GM18868 (cell line): ENCODE data around the gene OR10H5.
"Not testable (repeated sequence)": the region's sequence is repeated elsewhere in the genome, so short reads cannot be mapped to it uniquely, and the experiment has no call there.

Experiments
- ATAC-seq: cut with Tn5 transposase; IDR thresholded peaks from one replicate; pipeline ENCODE4 v1.9.1; 2021; ENCODE audit warnings: mild to moderate bottlenecking, moderate library complexity; ENCODE audit not compliant: unreplicated experiment

Gene OR10H5, protein sequence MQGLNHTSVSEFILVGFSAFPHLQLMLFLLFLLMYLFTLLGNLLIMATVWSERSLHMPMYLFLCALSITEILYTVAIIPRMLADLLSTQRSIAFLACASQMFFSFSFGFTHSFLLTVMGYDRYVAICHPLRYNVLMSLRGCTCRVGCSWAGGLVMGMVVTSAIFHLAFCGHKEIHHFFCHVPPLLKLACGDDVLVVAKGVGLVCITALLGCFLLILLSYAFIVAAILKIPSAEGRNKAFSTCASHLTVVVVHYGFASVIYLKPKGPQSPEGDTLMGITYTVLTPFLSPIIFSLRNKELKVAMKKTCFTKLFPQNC

GRCh38 chr19:15787611-15788155, at the start of gene OR10H5:
Gene OR10H5 (plus strand): TSS chr19:15787661. CDS start chr19:15794049, 6,388 bp downstream.
- no peak for ATAC-seq

GRCh38 chr19:15737722-15738121, 49.7 kb upstream of the OR10H5 start, which contains the start of gene OR10H3:
Gene OR10H3 (plus strand): TSS chr19:15737985. CDS start chr19:15741393, 3,408 bp downstream.
- ATAC-seq: no peak

DNA sequence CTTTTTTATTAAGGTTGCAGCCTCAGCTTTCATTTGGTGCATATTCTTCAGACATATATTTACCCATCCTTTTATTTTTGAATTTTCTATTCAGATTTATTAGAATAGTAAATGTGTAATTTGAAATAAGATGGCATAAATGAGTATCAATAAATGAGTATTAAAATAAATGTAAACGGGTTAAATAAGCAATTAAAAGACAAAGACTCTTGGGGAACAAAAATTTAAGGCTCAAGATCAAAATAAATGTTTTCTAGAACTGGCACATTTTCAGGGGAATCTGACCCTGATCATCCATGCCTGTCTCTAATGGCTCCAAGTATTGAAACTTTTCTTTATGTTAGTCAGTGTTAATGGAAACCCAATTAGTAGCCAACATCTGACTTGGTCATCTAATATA, 46.7 kb upstream of the OR10H5 start:
- no peak for ATAC-seq

GRCh38 chr19:15748239-15748638, 39.2 kb upstream of the OR10H5 start:
- ATAC-seq: no peak

GRCh38 chr19:15758379-15758778, 29.1 kb upstream of the OR10H5 start:
- no peak for ATAC-seq

- no peak for ATAC-seq
These were observed 27.4 kb upstream of the OR10H5 start for GRCh38 chr19:15759962-15760565.

GRCh38 chr19:15769586-15769985, 17.9 kb upstream of the OR10H5 start:
- no peak for ATAC-seq

GRCh38 chr19:15774159-15774558, 13.3 kb upstream of the OR10H5 start:
- ATAC-seq: not testable (repeated sequence)

DNA sequence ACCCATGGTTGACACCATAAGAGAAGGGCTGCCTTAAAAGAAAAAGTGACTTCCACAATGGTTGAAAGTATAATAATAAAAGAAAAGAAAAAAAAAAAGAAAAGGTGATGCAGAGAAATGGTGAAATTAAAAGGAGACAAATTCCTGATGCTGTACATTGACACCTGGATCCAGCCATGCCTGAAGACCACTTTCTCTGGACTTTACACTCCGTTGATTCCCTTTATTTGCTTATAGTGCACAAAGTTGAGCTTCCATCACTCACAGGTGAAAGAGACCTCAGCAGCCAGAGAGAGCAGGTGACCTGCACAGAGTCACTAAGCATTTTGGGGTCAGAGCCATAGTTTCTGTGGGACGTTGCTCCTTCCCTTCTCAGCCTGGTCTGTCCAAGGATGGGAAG, 12.2 kb upstream of the OR10H5 start:
- ATAC-seq: no peak

DNA sequence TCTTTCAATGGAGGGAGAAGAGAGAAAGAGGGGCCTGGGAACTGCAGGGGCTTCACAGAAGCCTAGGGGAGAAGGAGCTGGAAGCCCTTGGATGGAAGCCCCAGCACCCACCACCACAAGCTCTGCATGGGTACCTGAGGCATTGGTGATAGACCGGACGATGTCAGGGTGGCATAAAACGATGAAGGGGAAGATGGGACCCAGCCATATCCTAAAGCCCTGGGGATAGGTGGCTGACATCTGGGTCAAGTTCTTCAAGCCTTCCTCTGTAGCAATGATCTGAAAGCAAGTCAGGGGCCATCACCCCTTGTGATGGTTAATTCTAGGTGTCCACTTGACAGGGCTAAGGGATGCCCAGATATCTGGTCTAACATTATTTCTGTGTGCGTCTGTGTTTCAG, 11.2 kb upstream of the OR10H5 start:
- no peak for ATAC-seq

- ATAC-seq: no peak
These were observed 10.2 kb upstream of the OR10H5 start for GRCh38 chr19:15776991-15777970.

DNA sequence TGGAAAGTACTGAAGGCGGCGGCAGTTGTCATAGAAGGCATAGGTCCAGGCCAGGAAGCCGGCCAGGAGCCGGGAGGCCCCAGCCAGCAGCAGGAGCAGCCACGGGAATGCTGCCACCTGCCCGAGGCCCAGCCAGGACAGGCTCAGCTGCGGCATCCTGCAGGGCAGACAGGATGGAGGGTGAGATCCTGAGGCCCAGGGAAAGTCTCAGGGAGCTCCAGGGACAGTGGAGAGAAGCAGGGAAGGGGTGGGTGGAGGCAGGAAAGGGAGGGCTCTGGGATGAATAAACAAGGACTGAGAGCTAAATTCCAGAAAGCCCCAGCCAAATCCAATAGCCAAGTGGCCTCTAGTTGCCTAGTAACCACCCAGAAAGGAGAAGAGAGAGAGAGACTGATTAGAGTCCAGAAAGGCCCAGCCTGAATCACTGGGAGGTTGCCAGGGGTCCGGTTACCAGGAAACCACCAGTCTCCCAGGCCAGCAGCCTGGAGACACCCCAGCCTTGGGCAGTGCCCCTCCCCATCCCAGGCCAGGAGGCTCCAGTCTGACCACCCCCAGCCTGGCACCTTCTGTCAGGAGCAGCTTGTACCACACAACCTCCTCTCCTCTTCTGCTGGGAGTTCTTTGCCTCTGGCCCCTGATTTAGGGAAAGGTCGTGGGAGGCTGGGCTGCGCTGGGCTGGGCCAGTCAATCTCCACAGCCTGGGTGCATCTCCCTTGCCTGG, 7.5 kb upstream of the OR10H5 start:
- no peak for ATAC-seq

GRCh38 chr19:15780610-15781418, 6.6 kb upstream of the OR10H5 start:
- ATAC-seq: no peak

DNA sequence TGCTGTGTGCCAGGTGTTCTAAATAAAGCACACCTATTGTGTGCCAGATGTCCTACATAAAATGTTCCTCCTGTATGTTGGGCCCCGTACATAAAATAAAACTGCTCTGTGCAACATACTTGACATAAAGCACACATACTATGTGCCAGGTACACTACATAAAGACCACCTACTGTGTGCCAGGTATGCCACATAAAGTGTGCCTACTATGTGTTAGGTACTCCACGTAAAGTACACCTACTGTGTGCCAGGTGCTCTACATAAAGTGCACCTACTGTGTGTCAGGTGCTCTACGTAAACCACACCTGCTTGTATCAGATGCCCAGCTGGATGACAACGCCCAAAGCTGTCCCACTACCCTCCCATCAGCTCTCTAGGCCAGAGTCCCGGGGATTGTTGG, 5.8 kb upstream of the OR10H5 start:
- no peak for ATAC-seq

DNA sequence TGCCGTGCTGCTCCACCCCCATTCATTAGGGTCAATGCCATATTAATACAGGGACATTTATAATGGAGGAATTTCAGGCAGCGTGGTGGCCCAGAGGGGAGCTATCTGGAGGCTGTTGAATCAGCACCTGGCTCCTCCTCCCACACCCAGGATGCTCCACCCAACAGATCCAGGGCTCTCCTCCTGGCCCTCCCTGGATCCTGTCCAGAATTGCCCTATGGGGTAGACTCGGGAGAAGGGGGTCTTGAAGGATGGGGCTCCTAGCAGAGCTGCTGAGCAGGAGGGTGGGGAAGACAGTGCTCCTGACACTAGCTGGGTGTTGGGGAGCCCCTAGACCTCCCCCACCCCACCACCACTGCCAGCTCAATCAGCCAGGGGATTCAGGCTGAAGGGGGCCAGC, 5.2 kb upstream of the OR10H5 start:
- ATAC-seq: no peak

- ATAC-seq: not testable (repeated sequence)
These were observed 4.6 kb upstream of the OR10H5 start for GRCh38 chr19:15782896-15783295.

DNA sequence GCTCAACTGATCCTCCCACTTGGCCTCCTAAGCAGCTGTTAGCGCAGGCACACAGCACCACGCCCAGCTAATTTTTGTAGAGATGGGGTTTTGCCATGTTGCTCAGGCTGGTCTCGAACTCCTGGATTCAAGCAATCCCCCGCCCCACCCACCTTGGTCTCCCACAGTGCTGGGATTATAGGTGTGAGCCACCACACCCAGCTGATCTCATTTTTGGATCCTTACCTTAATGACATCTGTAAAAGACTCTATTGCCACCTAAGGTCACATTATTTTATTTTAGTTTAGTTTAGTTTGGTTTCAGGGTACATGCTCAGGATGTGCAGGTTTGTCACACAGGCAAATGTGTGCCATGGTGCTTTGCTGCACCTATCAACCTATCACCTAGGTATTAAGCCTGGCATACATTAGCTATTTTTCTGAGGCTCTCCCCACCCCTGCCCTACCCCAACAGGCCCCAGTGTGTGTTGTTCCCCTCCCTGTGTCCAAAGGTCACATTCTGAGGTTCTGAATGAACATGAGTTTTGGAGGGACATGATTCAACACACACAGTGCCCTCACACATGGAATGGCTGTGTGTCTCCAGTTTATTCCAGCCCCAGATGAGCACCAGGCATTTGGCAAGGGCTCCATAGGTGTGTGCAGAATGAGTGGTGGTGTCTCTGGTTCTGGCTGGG, 1.3 kb downstream of the OR10H5 start:
- no peak for ATAC-seq

DNA sequence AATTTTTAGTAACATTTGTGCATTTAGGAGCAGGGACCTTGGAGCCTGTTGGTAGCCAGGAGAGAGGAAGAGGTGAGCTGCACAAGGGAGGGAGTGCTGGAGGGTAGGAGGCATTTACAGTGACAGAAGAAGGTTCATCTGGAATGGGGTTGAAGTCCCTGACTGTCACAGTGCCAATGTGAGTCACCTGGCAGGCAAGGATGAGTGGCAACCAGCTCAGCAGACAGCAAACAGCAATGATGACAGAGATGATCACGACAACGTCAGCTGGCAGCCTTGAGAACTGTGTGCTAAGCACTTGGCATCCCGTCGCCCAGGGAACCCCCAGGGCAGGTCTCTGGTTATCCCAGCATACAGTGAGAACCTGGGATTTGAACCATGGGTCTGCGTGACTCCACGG, 2.6 kb downstream of the OR10H5 start:
- no peak for ATAC-seq

DNA sequence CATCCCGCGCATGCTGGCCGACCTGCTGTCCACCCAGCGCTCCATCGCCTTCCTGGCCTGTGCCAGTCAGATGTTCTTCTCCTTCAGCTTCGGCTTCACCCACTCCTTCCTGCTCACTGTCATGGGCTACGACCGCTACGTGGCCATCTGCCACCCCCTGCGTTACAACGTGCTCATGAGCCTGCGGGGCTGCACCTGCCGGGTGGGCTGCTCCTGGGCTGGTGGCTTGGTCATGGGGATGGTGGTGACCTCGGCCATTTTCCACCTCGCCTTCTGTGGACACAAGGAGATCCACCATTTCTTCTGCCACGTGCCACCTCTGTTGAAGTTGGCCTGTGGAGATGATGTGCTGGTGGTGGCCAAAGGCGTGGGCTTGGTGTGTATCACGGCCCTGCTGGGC, 6.8 kb downstream of the OR10H5 start:
- ATAC-seq: not testable (repeated sequence)
